NCI-H524 (cell line): ENCODE results near the gene SH3TC2.

Experiments
- DNase-seq, 2 experiments: peaks; one replicate each; lab custom pipeline; 2025; lab: John Stamatoyannopoulos, UW

Gene SH3TC2

GRCh38 chr5:149001162-149001561 is 61.7 kb downstream of the SH3TC2 start:
- DNase-seq, result no peak

DNA sequence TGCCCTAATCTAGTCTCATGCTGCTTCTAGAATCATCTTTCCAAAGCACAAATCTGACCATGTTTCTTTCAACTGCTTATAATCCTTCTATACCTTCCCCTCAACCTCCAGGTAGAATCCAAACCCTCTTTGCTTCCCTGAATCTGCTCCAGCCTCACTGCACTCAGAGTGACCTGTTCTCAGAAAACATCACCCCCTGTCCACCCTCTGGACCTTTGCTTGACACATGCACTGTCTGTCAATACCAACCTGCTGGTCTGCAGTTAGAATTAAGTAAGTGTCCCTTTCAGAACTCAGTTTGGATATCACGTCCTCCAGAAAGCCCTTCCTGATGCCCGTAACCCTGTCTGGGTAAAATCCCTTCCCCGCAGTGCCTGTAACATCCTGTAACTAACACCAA is 63.1 kb downstream of the SH3TC2 start:
- DNase-seq, result no peak

DNA sequence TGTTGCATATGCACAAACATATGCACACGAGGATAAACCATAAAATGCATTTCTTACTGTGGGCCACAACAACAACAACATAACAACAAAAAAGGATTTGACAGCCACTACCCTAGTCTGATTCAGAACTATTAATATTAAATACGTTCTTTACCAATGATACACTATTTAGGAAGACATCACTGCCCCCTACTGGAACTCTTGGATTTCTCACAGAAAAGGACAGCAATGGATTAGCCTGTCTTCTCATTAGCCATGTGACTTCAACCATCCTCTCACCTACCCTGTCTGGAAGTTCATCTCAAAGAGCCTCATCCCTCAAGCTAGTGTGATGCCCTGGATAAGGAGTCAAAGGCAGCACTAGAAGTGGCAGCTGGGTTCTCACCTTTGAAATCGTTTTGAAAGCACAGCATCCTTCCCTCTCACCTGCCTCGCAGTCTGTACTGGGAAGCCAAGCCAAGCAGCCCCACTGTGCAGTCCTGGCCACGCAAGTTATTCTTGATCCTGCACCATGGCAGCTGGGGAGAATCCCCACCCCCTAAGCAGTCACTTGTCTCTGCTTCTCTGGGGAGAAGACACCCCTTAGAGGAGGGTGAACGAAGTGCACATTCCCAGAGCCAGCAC is 64.6 kb downstream of the SH3TC2 start:
- peak; percentile 21 to 59 for DNase-seq

GRCh38 chr5:148996270-148996669 is 66.6 kb downstream of the SH3TC2 start:
- no peak for DNase-seq

DNA sequence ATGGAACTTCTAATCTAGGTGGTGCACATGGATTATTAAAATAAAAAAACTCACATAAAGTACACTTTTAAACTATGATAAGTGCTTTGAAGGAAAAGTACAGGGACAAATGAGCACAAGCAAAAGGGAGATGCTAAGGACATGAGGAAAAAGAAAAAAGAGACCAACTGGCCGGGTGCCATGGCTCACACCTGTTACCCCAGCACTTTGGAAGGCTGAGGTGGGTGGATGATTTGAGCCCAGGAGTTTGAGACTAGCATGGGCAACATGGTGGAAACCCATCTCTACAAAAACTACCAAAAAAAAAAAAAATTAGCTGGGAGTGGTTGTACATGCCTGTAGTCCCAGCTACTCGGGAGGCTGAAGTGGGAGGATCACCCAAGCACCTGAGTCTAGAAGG is 67.1 kb downstream of the SH3TC2 start:
- DNase-seq, result no peak

GRCh38 chr5:148993283-148993936 is 69.5 kb downstream of the SH3TC2 start:
- no peak for DNase-seq

DNA sequence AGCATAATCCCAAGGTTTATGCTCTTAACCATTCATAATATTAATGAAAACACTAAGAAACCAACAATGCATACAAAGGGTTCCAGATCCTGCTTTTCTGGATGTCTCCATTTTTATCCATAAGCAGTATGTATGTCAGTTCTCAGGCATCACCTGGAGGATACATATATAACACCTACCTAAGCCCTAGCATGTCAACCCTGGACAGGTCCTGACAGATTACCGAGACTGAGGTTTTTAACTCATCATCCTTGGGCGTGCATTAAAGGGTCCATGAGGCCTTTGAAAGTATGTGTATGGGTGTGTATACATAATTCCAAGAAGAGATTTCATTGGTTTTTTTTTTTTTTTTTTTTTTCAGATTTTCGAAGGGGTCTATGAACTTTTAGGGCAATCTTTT is 70.6 kb downstream of the SH3TC2 start:
- DNase-seq, result no peak

DNA sequence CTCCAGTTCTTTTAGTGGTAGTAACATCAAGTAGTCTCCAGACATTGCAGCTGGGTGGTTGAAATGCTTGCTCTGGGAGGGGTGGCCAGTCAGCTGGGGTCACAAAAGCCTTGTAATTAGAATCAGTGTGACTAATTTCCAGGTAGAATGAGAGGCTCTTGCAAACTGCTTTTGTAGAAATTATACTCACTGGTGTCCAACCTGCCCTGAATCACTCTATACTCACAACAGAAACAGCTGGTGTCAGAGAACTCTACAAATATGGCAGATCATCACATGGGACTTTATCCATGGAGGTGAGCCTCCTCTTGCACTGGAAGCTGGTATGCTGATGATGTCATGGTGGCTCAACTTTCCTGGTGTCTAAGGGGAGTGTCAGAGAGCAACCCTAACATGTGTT is 71.3 kb downstream of the SH3TC2 start:
- DNase-seq, result no peak

DNA sequence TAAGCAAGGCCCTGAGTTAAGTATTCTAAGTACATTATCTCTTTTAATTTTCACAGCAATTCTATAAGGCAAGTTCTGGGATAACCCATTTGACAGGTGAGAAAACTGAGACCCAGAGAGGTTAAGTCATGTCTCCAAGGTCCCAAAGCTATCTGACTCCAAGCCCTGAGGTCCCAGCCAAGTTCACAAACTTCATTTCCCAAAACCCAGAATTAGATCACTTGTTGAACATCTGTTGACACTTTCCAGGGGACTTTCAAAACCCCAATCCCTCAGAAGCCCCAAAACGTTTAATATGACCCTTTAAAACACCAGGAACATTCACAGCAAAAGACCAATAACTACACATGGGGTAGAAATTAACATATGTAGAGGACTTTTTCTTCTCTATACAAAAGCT is 72.0 kb downstream of the SH3TC2 start:
- no peak for DNase-seq

DNA sequence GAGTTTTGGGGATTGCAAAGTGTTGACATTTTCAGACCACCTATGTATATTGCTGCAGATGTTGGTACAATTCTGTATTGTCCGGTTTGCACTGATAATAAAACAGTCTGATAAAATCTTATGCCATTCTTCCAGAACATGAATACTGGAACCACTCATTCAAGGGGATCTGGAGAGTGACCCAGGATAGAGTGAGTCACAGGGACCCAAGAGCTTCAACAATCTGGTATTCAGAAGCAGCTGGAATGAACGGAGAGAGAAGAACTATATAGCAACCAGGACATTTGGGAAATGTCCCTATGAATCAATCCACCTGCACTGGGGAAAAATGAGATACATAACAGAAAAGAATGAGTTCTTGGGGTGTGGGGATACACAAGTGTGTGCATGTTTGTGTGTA is 73.3 kb downstream of the SH3TC2 start:
- DNase-seq, result no peak

DNA sequence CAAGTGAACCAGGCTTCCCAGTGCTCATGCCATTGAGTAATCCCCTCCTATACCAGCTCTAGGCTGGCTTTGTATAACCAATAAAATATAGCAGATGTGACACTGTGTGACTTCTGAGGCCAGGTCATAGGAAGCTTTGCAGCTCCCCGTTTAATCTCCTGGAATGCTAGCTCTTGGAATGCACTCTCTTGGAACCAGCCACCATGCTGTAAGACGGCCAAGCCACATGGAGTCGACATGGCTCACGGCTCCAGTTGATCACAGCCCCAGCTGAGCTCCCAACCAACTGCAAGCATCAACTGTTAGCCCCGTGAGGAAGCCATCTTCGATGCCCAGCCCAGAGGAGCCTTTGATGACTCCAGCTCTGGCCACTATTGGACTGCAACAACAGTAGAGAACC is 74.5 kb downstream of the SH3TC2 start:
- no peak for DNase-seq

DNA sequence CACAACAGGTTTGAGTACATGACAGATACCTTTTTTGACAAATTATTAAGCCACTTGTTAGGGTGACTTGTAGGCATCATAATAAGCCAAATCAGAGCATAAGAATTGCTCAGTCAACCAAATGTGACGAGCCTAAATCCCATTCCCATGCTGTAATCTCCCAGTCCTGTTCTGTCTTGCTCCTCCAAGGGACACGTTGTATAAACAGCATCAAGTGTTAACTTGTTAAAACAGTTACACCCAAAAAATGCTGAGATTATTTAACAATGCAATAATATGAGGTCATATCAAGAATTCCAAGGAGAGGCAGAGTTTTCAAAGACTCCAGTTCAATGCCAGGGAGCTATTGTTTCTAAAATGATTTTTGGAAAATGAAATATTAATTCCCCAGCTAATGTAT is 76.2 kb downstream of the SH3TC2 start:
- DNase-seq, result no peak

GRCh38 chr5:148984345-148984744 is 78.5 kb downstream of the SH3TC2 start:
- DNase-seq, result no peak

GRCh38 chr5:148981353-148981752 is 81.5 kb downstream of the SH3TC2 start:
- DNase-seq, result no peak

DNA sequence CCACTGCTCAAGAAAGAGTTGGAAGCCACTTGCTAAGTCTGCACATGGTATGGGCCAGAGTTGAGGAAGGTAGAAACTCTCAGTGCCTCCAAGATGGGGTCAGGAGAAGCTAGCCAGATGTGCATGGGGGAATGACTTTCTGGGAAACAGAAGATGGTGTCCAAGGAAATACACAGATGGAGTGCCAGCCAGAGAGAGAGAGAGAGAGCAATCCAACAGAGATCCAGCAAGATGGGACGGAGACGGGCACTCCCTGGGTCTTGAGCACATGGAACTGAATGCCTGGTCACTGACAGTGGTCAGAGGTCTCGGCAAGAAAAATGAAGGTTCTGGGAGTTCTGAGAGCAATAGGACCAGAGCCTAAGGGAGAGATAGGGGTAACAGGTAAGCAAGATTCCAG is 82.1 kb downstream of the SH3TC2 start:
- no peak for DNase-seq

DNA sequence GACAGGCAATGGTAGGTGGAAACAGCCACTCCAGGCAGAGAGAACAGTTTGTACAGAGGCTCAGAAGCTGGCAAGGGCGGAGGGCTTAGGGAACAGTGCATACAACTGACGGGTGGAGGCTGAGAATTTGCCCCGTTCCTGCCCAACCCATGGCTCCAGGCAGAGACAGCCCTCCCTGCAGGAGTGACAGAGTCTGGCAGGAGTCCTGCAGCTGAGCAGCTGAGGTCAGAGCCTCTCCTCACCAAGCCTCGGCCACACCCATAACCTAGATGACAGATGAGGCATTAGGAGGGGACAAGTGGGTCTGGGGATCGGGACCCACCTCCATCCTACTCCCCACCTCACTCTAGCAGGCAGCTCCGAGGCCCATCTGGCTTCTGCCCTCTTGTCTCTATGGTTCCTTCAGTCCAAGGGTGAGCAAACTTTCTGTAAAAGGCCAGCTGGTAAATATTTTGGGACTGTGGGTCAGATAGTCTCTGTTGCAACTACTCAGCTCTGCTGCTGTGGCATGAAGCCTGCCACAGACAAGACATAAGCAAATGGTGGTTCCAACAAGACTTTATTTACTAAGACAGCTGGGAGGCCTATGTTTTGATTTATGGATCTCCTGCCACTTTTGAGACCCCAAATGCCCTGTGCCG is 83.7 kb downstream of the SH3TC2 start:
- DNase-seq, result no peak

GRCh38 chr5:148978370-148979082 is 84.3 kb downstream of the SH3TC2 start:
- DNase-seq, result no peak

DNA sequence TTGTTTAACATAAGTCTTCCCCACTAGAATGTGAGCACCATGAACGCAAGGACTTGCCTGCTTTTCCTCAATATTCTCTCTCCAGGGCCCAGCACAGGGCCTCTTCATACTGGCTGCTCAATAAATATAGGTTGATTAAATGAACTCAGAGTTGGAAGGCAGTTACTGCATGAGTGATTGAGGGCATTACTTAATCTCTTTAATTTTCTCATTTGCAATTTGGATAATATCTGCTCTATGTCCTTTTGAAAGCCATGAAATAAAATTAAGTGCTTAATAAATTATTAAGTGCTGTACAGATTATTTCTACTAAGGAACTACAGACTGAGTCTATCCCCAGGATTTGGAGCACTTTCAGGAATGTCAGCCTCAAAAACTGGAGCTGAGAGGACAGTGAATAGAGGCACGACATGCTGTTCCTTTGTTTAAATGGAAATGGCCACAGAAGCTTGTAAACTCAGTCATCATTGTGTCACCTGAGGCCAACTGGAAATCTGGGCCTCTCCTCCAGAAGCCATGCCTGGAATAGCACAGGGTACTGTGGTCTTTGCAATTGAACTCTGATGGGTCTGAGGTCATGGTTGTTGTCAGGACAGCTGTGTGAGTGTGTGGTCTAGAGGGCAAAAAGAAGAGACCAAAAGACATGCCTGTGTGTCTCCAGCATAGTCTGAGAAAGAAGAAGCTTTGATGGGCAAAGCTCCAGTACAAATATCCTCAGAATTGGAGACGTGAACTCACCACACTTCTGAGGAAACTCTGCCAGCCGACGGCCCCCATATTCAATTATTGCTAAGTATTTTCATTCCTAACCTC is 86.1 kb downstream of the SH3TC2 start:
- no peak for DNase-seq

DNA sequence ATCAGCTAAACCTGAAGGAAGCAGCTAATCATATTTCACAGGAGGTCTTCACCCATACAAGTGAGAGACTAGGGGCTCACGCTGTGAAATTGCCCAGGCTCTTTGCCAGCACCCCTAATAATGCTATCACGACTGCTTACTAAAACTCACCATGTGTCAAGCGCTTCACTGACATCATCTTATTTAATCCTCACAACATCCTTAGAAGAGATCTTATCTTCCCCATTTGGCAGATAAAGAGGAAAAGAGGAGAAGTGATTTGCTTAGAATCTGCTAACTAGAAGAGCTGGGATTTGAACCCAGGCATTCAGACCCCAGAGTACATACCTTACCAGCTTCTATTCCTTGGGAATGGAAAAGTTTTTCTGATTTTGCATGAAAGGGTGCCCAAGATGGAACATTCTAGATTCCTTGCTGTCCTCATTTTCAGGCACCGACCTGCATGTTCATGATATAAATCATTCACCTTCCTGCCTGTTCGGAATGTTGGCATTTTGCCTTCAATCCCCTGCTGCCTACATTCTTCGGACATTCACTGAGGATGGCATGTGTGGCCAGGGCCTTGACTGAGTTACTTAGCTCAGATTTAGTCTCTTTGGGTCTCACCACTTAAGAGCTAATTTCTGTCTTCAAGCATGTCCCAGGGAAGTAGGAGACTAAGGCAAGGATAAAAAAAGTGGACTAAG is 88.1 kb downstream of the SH3TC2 start:
- DNase-seq, result no peak

DNA sequence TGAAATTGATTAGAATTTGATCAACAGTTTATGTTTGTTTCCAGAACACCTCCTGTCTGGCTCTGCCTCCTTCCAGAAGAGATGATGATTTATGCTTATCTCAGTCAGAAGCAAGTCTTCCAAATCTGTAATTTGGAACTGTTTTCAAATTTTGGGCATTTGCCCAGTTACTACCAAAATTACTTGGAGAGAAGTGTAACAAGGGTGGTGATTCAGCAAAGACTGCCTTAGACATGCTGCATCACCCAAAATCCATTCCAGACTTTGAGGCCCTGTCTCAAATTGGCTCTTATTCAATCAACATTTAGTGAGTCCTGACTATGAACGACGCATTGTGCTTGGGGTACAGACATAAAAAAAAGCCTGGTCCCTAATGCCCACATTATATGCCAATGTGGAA is 89.4 kb downstream of the SH3TC2 start:
- DNase-seq, result no peak

GRCh38 chr5:148972974-148973374 is 89.9 kb downstream of the SH3TC2 start:
- no peak for DNase-seq

- DNase-seq, result no peak
Measured at GRCh38 chr5:148972396-148972795, 90.5 kb downstream of the SH3TC2 start.
